Heart right ventricle (tissue), 16 donors: ENCODE measurements around the gene TRPT1. TPM values are rescaled to one million over a fixed set of nuclear protein-coding genes. Genes with fewer than 3 reads are reported as not detected.
A peak's percentile ranks its signal among the peaks of the same experiment; 100 is the strongest.

Experiments
- ATAC-seq, 8 donors: fragments of 200-7000 bp; cut with Tn5 transposase; one replicate each; pipeline ENCODE4 v1.9.1; 2020; ENCODE audit warnings: mild to moderate bottlenecking in 8 of 8, moderate library complexity in 8 of 8, moderate number of reproducible peaks in 1 of 8
- DNase-seq, 2 donors: peaks; one replicate each; pipeline ENCODE4 v3.0.0-alpha.2; 2020
- H3K27ac ChIP-seq, 10 donors: fragments of 200-600 bp; sonication (generic) in 2 of 10; one replicate each; pipeline versions ENCODE4 v1.5.0 to v1.8.0; 2020 to 2022; ENCODE audit warnings: mild to moderate bottlenecking in 3 of 10
- H3K27me3 ChIP-seq, 7 donors: fragments of 200-600 bp; one replicate each; pipeline ENCODE4 v1.8.0; 2021 to 2022; ENCODE audit warnings: mild to moderate bottlenecking in 2 of 7
- H3K36me3 ChIP-seq, 9 donors: fragments of 200-600 bp; sonication (generic) in 1 of 9; one replicate each; pipeline versions ENCODE4 v1.5.0 to v1.8.0; 2020 to 2022; ENCODE audit warnings: mild to moderate bottlenecking in 2 of 9
- H3K4me1 ChIP-seq, 9 donors: fragments of 200-600 bp; sonication (generic) in 1 of 9; one replicate each; pipeline versions ENCODE4 v1.5.0 to v1.8.0; 2020 to 2022; ENCODE audit warnings: mild to moderate bottlenecking in 4 of 9
- H3K4me3 ChIP-seq, 10 donors: fragments of 200-600 bp; sonication (generic) in 2 of 10; one replicate each; pipeline versions ENCODE4 v1.5.0 to v1.8.0; 2020 to 2022; ENCODE audit warnings: mild to moderate bottlenecking in 7 of 10, moderate library complexity in 2 of 10
- H3K9me3 ChIP-seq, 11 donors: fragments of 200-600 bp in 10 of 11; sonication (generic) in 2 of 11; one replicate each; pipeline versions ENCODE4 v1.5.0 to v1.8.0; 2013 to 2022; ENCODE audit warnings: mild to moderate bottlenecking in 2 of 11, control low read depth in 1 of 11, moderate library complexity in 1 of 11
- CTCF ChIP-seq, 9 donors: fragments of 200-600 bp; sonication (generic) in 2 of 9; IDR thresholded peaks; one replicate each; pipeline versions ENCODE4 v1.5.0 to v1.8.0; 2021 to 2022; ENCODE audit warnings: antibody characterized with exemption in 9 of 9, mild to moderate bottlenecking in 5 of 9, moderate library complexity in 1 of 9
- WGBS, 2 donors: extraction: QIAGEN DNeasy Blood & Tissue Kit; methylation state at CpG; one replicate each; pipeline ENCODE4 v1.1.7; 2013; ENCODE audit warnings: inconsistent platforms in 1 of 2; 5-methylcytosine and 5-hydroxymethylcytosine counted together
- intact Hi-C, 10 donors: fragments of 100-400 bp; cut with DNase I; formaldehyde crosslinking; loops; one replicate each; pipeline versions ENCODE4 v1.11.1 to v1.14.2; 2022
- polyA plus RNA-seq, 2 donors: library from polyadenylated mRNA; stranded (reverse); fragments of 200-250 nt; gene quantifications; one replicate each; pipeline ENCODE4 v1.2.3, GENCODE V29; 2013
- total RNA-seq, 10 donors: library from RNA; stranded (reverse); fragmentation: NEBNext Ultra II Directional in 3 of 10; extraction: Animal tissue kit (Norgen Biotek cat#: 25700) in 3 of 10; gene quantifications; one replicate each; pipeline versions ENCODE4 v1.2.1 to v1.2.4, GENCODE V29; 2021 to 2023
- donor health status: Arrhythmogenic right ventricular cardiomyopathy.
- donor health status: ischemic (EF 13 %, LVEDD 7.1; RV severe dilation, severe dysfunction).
- donor health status: healthy with polysubstance abuse.
- donor health status: DM: no; HTN: yes; CAD: no.
- donor health status: DM: no; HTN: no; CAD: no.
- donor health status: ischemic (EF 25% LVEDD 6.9; RV normal size, moderate dysfunction).
- donor health status: ischemic (EF 25% LVEDD 5.7; RV mildly dilated, moderate dysfunction).
- donor health status: healthy.
- donor health status: DM: yes; HTN: yes; CAD: no.
- donor health status: Ischemic cardiomyopathy.
- donor health status: ischemic (EF 35%, LVEDD 5.7; RV mildly dilated, moderate dysfunction).
- donor health status: nonischemic (EF 11% LVEDD 7.7; RV severe dilation, severe dysfunction).
- donor health status: DM: yes; HTN: yes; CAD: no.
- donor health status: PGD.
- donor health status: ischemic (EF 29% LVEDD 5.4; RV normal size, mild dysfunction).
- donor health status: nonischemic (EF 23%, LVEDD 6.1; RV moderate dilation, normal function).

Gene TRPT1
- total and polyA plus RNA-seq, 12 donors = 50.5 to 188 (median 67.1) TPM

GRCh38 chr11:64241491-64242374, 15.7 kb upstream of the TRPT1 start:
- peak overlapping the region; percentile 73 to 99 (median 88) for H3K4me3 ChIP-seq
- H3K27ac ChIP-seq = peak overlapping the region; percentile 90 to 100 (median 98)
- intact Hi-C loops = loop anchor here in 3 of 10 donors (1.0 to 2.0 kb wide), 2 partner anchors 29 kb away; no protein-coding TSS in a partner anchor
- H3K9me3 ChIP-seq = no peaks in the 10 kb centered on the region
- DNase-seq = peak; percentile 59 to 66
- ATAC-seq = peak; percentile 3 to 41 (median 6)
- H3K4me1 ChIP-seq = peaks cover 15 to 66% (median 39%) of the 10 kb centered on the region in 9 donors
- H3K36me3 ChIP-seq = peaks cover 0 to 46% (median 14%) of the 10 kb centered on the region in 9 donors
- TF ChIP-seq CTCF (IDR thresholded peaks at IDR 0.05) = peak in 3 of 9 donors; percentile 7 to 20 (median 17)
- no peaks in the 10 kb centered on the region for H3K27me3 ChIP-seq
- WGBS, 2 donors = 0 to 1% methylated on average over 63 of the region's 63 CpGs

- peaks cover 0 to 48% (median 14%) of the 10 kb centered on the region in 9 donors for H3K36me3 ChIP-seq
- intact Hi-C loops = loop anchor here in 3 of 10 donors (1.0 to 2.0 kb wide), 2 partner anchors 29 to 30 kb away; no protein-coding TSS in a partner anchor
These were observed 15.2 kb upstream of the TRPT1 start for GRCh38 chr11:64241241-64241490.

GRCh38 chr11:64240435-64241240, 14.7 kb upstream of the TRPT1 start, which contains the start of gene FKBP2:
Gene FKBP2 (plus strand): TSS chr11:64241095. CDS start chr11:64242388, 1,293 bp downstream.
- ATAC-seq = peak; percentile 75 to 84 (median 80)
- H3K27ac ChIP-seq = peak within 1 kb of the TSS; percentile 95 to 100 (median 98)
- intact Hi-C loops = loop anchor here in 3 of 10 donors (1.0 to 2.0 kb wide), 2 partner anchors 30 kb away; no protein-coding TSS in a partner anchor
- no peaks in the 10 kb centered on the region for H3K27me3 ChIP-seq
- peaks cover 11 to 68% (median 35%) of the 10 kb centered on the region in 9 donors for H3K4me1 ChIP-seq
- DNase-seq = peak; percentile 96 to 98
- no peaks in the 10 kb centered on the region for H3K9me3 ChIP-seq
- 1 to 2% methylated on average over 58 of the region's 58 CpGs for WGBS, 2 donors
- no peak for TF ChIP-seq CTCF (IDR thresholded peaks at IDR 0.05)
- peaks cover 0 to 50% (median 14%) of the 10 kb centered on the region in 9 donors for H3K36me3 ChIP-seq
- H3K4me3 ChIP-seq = peak within 1 kb of the TSS; percentile 73 to 99 (median 88)

More at GRCh38 chr11:64241241-64241490, 15.2 kb upstream of the TRPT1 start:
- peak overlapping the region; percentile 90 to 100 (median 98) for H3K27ac ChIP-seq
- H3K4me1 ChIP-seq = peaks cover 15 to 66% (median 38%) of the 10 kb centered on the region in 9 donors
- ATAC-seq (peak; percentile 82 to 94 (median 90)), DNase-seq (peak; percentile 100)
- peak overlapping the region; percentile 33 to 99 (median 88) for H3K4me3 ChIP-seq
- no peak for TF ChIP-seq CTCF (IDR thresholded peaks at IDR 0.05)
- WGBS, 2 donors = 0 to 1% methylated on average over 22 to 23 of the region's 24 CpGs
- no peaks in the 10 kb centered on the region for H3K9me3 ChIP-seq
- no peaks in the 10 kb centered on the region for H3K27me3 ChIP-seq
